GM10248 (cell line): Measurements from ENCODE around the gene UVRAG.

Experiments used
- CTCF ChIA-PET: fragments of 300-600 bp; sonication (Branson Sonifier 250); formaldehyde crosslinking; extraction: SDS; loops from one replicate; lab custom pipeline; 2021; ENCODE audit warnings: antibody characterized with exemption; lab: Yijun Ruan, JAX
- POLR2A ChIA-PET: fragments of 350-650 bp; sonication (Branson Sonifier 250); formaldehyde crosslinking; extraction: SDS; loops from one replicate; lab custom pipeline; 2020; ENCODE audit warnings: antibody characterized with exemption; lab: Yijun Ruan, JAX
- DNase-seq: peaks from one replicate; pipeline ENCODE4 v3.0.0; 2012; ENCODE audit errors: extremely low spot score
- TF ChIP-seq, protein P1 (sequence below): IDR thresholded peaks from 2 replicates; pipeline ENCODE4 v1.5.1; 2012; ENCODE audit warnings: mild to moderate bottlenecking, low read depth; ENCODE audit errors: extremely low read depth, missing control alignments, control extremely low read depth

The UVRAG gene

DNA sequence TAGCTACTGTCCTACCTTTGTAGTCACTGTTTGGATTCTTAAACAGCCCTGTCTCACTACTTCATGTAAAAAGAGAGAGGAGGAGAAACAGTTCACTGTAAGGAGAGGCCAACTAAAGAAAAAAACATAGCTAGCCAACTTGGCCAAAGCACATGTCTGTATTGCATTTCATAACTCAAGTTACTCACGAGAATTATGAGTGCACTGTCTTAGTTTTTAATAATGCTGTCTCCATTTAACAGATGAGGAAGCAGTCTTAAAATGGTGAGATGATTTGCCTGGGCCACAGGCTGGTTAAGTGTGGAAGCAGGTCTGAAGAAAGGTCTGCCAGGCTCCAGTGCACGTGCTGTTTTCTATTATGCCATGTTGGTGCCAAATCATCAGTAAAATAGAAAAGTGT, 104.5 kb downstream of the UVRAG start:
- no peak for DNase-seq
- ChIA-PET POLR2A (interaction anchor here (0.5 kb wide), 1 partner anchor 33 kb away, joined by 6 read pairs; no protein-coding TSS in a partner anchor), CTCF (interaction anchor here (1.0 to 1.6 kb wide), 2 partner anchors 50 to 116 kb away, joined by 3 to 4 read pairs; no protein-coding TSS in a partner anchor)
- TF ChIP-seq, protein P1, sequence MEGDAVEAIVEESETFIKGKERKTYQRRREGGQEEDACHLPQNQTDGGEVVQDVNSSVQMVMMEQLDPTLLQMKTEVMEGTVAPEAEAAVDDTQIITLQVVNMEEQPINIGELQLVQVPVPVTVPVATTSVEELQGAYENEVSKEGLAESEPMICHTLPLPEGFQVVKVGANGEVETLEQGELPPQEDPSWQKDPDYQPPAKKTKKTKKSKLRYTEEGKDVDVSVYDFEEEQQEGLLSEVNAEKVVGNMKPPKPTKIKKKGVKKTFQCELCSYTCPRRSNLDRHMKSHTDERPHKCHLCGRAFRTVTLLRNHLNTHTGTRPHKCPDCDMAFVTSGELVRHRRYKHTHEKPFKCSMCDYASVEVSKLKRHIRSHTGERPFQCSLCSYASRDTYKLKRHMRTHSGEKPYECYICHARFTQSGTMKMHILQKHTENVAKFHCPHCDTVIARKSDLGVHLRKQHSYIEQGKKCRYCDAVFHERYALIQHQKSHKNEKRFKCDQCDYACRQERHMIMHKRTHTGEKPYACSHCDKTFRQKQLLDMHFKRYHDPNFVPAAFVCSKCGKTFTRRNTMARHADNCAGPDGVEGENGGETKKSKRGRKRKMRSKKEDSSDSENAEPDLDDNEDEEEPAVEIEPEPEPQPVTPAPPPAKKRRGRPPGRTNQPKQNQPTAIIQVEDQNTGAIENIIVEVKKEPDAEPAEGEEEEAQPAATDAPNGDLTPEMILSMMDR, result no peak

DNA sequence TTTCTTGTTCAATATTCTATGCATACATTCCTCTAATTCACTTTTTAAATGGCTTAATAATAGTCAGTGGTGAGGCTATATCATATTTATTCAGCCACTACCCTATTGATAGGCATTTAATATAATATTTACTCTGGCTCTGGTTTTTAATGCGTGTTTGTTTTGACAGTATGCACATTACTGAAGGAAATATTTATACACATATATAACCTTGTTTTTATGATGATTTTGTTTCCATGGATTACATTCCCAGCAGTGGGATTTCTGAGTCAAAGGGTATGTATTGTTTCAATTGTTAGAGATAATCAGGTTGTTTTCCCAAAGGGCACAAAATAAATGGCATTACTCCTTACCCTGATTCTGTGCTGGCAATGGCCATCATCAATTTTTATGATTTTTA, 105.8 kb downstream of the UVRAG start:
- TF ChIP-seq, protein P1, result no peak

DNA sequence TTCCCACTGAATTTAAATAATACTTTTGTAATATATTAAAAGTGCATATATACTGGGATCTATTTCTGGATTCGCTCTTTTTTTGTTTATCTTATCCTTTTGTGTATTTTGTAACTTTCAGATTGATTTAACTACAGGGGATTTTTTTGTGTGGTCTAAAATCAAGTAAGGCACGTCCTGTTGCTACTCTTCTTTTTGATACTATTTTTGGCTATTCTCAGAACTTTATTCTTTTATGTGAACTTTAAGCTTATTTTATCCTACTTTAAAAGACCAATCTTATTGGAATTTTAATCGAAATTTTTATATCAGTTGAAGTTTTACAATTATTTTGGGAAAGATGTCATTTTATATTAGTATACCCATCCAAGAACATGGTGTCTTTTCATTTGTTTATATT, 106.8 kb downstream of the UVRAG start:
- ChIA-PET CTCF (no interaction called here), POLR2A (no interaction called here)
- no peak for DNase-seq
- TF ChIP-seq, protein P1, result no peak

More for the DNA sequence above, 105.8 kb downstream of the UVRAG start:
- DNase-seq, result no peak
- ChIA-PET POLR2A (no interaction called here), CTCF (no interaction called here)

DNA sequence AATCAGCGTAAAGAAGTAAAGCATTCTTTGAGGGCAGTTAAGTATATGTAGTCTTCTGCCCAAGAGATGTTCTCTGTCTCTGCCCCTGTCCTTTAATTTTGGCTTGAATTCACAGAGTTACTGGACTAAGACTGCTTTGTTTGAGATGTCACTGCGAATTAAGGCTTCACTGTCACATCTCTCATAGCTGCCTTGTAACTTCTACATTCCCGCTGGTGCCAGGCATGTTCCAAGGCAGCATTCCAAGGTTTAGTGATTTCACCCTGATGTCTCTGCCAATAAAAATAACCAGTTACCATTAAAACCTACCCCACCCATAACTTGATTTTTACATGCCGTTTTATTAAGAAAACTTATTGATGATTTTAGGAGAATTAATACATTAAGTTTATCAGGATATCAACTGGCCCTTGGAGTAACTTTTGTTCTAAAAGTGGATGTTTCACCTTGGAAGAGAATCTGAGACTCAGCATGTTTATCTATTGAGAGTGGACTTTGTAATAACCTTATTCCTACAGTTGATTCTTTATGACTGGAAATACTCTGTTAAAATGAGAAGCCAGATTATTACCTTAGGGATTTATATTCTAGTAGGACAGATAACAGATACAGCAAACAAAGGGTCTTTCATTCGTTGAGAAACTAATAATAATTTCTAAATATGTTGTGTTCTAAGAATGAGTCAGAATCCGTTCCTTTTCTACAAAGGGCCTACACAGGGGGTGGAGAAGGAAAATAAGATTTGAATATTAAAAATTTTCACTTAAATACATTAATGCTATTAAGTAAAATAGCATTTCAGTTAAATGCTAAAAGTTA, 110.2 kb downstream of the UVRAG start:
- ChIA-PET CTCF (interaction anchor here (1.0 kb wide), 1 partner anchor 17 kb away, joined by 3 read pairs; no protein-coding TSS in a partner anchor), POLR2A (no interaction called here)
- DNase-seq, result no peak
- TF ChIP-seq, protein P1, result no peak

DNA sequence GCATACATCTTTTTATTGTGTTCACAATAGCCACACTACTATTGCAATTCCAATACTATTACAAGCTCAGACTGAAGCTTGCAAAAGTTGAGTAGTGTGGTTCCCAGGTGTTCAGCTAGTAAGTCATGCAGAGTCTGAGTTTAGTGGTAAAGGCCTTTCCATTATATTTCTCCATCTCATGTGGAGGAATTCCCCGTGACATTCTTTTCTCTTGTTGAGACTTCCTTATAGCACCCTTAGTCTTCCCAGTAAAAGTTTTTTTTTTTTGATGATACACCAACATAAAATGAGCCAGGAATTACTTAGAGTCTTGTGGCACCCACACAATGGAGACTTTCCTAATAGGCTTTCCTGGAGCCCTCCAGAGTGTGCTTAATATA, 110.8 kb downstream of the UVRAG start:
- ChIA-PET POLR2A (no interaction called here), CTCF (interaction anchor here (1.0 kb wide), 1 partner anchor 17 kb away, joined by 3 read pairs; no protein-coding TSS in a partner anchor)
- TF ChIP-seq, protein P1, result no peak
- DNase-seq, result no peak

DNA sequence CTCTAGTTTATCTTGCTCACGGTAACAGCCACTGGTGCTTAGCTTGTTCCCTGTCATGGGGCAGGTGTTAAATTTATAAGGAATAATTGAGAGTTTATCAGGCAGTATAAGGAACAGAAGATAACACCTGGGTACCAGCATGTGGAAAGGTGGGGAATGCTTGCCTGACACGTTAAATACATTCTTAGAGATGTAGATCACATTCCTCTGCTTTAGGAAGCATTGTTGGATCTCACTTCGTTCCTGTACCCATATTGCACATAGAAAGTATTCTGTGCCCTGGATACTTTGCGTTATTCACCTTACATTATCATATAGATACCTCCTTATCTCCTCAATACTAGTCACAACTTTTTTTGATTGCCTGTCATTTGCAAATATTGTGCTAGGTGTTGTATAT, 114.7 kb downstream of the UVRAG start:
- no peak for DNase-seq
- ChIA-PET POLR2A (no interaction called here), CTCF (no interaction called here)
- TF ChIP-seq, protein P1, result no peak
